T-cell (primary cell): Measurements from ENCODE around the gene ADK. TPM values are rescaled to one million over a fixed set of nuclear protein-coding genes. Genes with fewer than 3 reads are reported as not detected.
"Not testable (repeated sequence)": the region's sequence is repeated elsewhere in the genome, so short reads cannot be mapped to it uniquely, and the experiment has no call there.

Experiments
- ATAC-seq, 4 experiments: fragments of 200-7000 bp in 3 of 4; fragments of 150-1000 bp in 1 of 4; cut with Tn5 transposase; replicated peaks in 1 of 4; 1 replicate in 3 of 4; 2 replicates in 1 of 4; pipeline ENCODE4 v1.10.0; 2021; ENCODE audit warnings: moderate library complexity in 3 of 4, mild to moderate bottlenecking in 2 of 4, moderate number of reproducible peaks in 1 of 4
- CTCF ChIA-PET, 2 donors: fragments of 300-600 bp; sonication (Branson Sonifier 250); formaldehyde crosslinking; loops; one replicate each; lab custom pipeline; 2022; ENCODE audit warnings: antibody characterized with exemption in 2 of 2; lab: Charles Lee
- POLR2A ChIA-PET, 2 donors: fragments of 300-600 bp; sonication (Branson Sonifier 250); formaldehyde crosslinking; loops; one replicate each; lab custom pipeline; 2022; ENCODE audit warnings: antibody characterized with exemption in 2 of 2; lab: Charles Lee
- DNase-seq, 35 experiments: peaks; one replicate each; pipeline versions ENCODE4 v3.0.0 to v3.0.0-alpha.2; 2013 to 2023
- H3K27ac ChIP-seq: one replicate; pipeline ENCODE4 v1.5.1; 2013; ENCODE audit warnings: low read length
- H3K27me3 ChIP-seq, 2 experiments: replicated peaks in 1 of 2; 1 replicate in 1 of 2; 2 replicates in 1 of 2; pipeline versions ENCODE4 v1.6.1 to v1.7.0; 2013; ENCODE audit warnings: low read length in 1 of 2, mixed read lengths in 1 of 2; ENCODE audit not compliant: control insufficient read depth in 2 of 2, insufficient read depth in 2 of 2; ENCODE audit errors: extremely low read depth in 1 of 2
- H3K36me3 ChIP-seq, 2 donors: 1 replicate in 1 of 2; 2 replicates in 1 of 2; pipeline versions ENCODE4 v1.6.1 to v1.7.0; 2013; ENCODE audit warnings: low read length in 1 of 2; ENCODE audit not compliant: control insufficient read depth in 2 of 2, insufficient read depth in 1 of 2; ENCODE audit errors: extremely low read depth in 1 of 2
- H3K4me1 ChIP-seq, 2 experiments: 1 replicate in 1 of 2; 2 replicates in 1 of 2; pipeline versions ENCODE4 v1.6.1 to v1.7.0; 2013; ENCODE audit warnings: low read length in 2 of 2, mixed read lengths in 1 of 2; ENCODE audit not compliant: insufficient read depth in 2 of 2, control insufficient read depth in 1 of 2; ENCODE audit errors: extremely low read depth in 1 of 2
- H3K4me3 ChIP-seq, 2 donors: 1 replicate in 1 of 2; 2 replicates in 1 of 2; pipeline versions ENCODE4 v1.5.1 to v1.7.0; 2013; ENCODE audit warnings: mild to moderate bottlenecking in 2 of 2, low read length in 1 of 2, moderate library complexity in 1 of 2; ENCODE audit not compliant: control insufficient read depth in 1 of 2; ENCODE audit errors: extremely low read depth in 1 of 2
- H3K9me3 ChIP-seq: 2 replicates; pipeline ENCODE4 v1.7.0; 2013
- H3K27ac Mint-ChIP-seq, 2 donors: one replicate each; pipeline ENCODE4 v1.8.0; 2020 to 2021; ENCODE audit warnings: mild to moderate bottlenecking in 2 of 2, mixed read lengths in 2 of 2
- H3K27me3 Mint-ChIP-seq, 2 donors: one replicate each; pipeline ENCODE4 v1.8.0; 2021 to 2022; ENCODE audit warnings: mixed read lengths in 2 of 2
- H3K36me3 Mint-ChIP-seq: one replicate; pipeline ENCODE4 v1.8.0; 2021; ENCODE audit warnings: mixed read lengths
- H3K4me1 Mint-ChIP-seq, 3 donors: one replicate each; pipeline ENCODE4 v1.8.0; 2020 to 2022; ENCODE audit warnings: mixed read lengths in 3 of 3, mild to moderate bottlenecking in 1 of 3
- H3K4me3 Mint-ChIP-seq, 3 donors: one replicate each; pipeline ENCODE4 v1.8.0; 2020 to 2022; ENCODE audit warnings: mild to moderate bottlenecking in 3 of 3, mixed read lengths in 3 of 3, moderate library complexity in 3 of 3
- H3K9me3 Mint-ChIP-seq, 3 donors: one replicate each; pipeline ENCODE4 v1.8.0; 2020 to 2022; ENCODE audit warnings: mixed read lengths in 3 of 3
- WGBS: methylation state at CpG from one replicate; pipeline ENCODE4 v1.1.5; 2013; ENCODE audit warnings: missing lambda C conversion rate; ENCODE audit not compliant: insufficient coverage; 5-methylcytosine and 5-hydroxymethylcytosine counted together
- total RNA-seq, 35 experiments: library from RNA in 6 of 35; stranded (reverse) in 6 of 35; fragments of 120-200 nt in 1 of 35; gene quantifications; one replicate each; pipeline versions ENCODE4 v1.2.1 to v1.2.4 and lab custom pipeline; 2013 to 2026

The ADK gene
- total RNA-seq, 5 donors from 2014 or later (not counting 1 experiment from before 2014, with no cell fraction given): 20.7 to 32.8 (median 23.6) TPM

DNA sequence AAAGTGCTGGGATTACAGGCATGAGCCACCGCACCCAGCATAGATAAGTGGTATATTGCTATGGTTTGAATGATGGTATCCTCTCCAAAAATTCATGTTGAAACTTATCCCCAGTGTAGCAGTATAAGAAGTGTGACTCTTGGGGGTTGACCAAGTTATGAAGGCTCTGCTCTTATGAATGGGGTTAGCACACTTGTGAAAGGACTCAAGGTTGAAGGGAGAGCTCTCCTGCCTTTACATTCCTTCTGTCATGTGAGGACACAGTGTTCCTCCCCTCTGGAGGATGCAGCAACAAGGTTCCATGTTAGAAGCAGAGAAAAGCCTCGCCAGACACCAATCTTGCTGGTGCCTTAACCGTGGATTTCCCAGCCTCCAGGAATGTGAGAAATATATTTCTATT is 58.0 kb downstream of the ADK start:
- H3K4me1 Mint-ChIP-seq: peaks cover 17 to 23% (median 21%) of the 10 kb centered on the region in 3 donors
- no peaks in the 10 kb centered on the region for H3K27me3 Mint-ChIP-seq
- no CpG with 5 or more reads among the region's 3 CpGs for WGBS
- ChIA-PET POLR2A (no interaction called here), CTCF (no interaction called here)
- H3K27ac ChIP-seq: no peak overlapping the region
- peaks cover 21% of the 10 kb centered on the region for H3K36me3 Mint-ChIP-seq
- H3K4me3 Mint-ChIP-seq: no peak overlapping the region
- H3K9me3 ChIP-seq: no peaks in the 10 kb centered on the region
- no peaks in the 10 kb centered on the region for H3K27me3 ChIP-seq
- H3K4me3 ChIP-seq: no peak overlapping the region
- H3K36me3 ChIP-seq: peaks cover 0 to 7% of the 10 kb centered on the region in 2 donors
- H3K4me1 ChIP-seq: no peaks in the 10 kb centered on the region
- H3K27ac Mint-ChIP-seq: no peak overlapping the region
- DNase-seq: no peak
- H3K9me3 Mint-ChIP-seq: no peaks in the 10 kb centered on the region
- no peak for ATAC-seq

DNA sequence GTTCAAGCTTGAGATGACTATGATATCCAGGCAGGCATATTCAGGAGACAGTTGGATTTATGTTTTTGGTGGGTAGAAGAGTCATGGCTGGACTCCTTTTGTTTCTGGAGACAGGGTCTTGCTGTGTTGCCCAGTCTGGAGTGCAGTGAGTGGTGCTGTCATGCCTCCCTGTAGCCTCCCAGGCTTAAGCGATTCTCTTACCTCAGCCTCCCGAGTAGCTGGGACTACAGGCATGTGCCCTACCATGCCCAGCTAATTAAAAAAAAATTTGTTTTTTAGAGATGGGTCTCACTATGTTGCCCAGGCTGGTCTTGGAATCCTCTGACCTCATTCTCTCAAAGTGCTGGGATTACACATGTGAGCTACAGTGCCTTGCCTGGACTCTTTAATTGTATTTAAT is 62.0 kb downstream of the ADK start:
- ChIA-PET CTCF (interaction anchor here (0.6 to 2.7 kb wide), 13 partner anchors 10 to 327 kb away, joined by 3 to 13 read pairs (median 4); partner anchors contain the start of genes ADK (in 2 of the 2) and AP3M1 (in 2 of the 2)), POLR2A (interaction anchor here in 1 of 2 donors (0.6 to 1.1 kb wide), 2 partner anchors 55 to 234 kb away, joined by 3 to 4 read pairs; no protein-coding TSS in a partner anchor)
- H3K36me3 Mint-ChIP-seq: peaks cover 5% of the 10 kb centered on the region
- Histone ChIP-seq H3K27ac (no peak overlapping the region), H3K9me3 (no peaks in the 10 kb centered on the region), H3K36me3 (no peaks in the 10 kb centered on the region), H3K4me1 (no peaks in the 10 kb centered on the region), H3K4me3 (no peak overlapping the region), H3K27me3 (no peaks in the 10 kb centered on the region)
- ATAC-seq (no peak), DNase-seq (no peak)
- H3K9me3 Mint-ChIP-seq: no peaks in the 10 kb centered on the region
- WGBS: no CpG with 5 or more reads among the region's 2 CpGs
- peaks cover 15 to 24% (median 23%) of the 10 kb centered on the region in 3 donors for H3K4me1 Mint-ChIP-seq
- no peak overlapping the region for H3K4me3 Mint-ChIP-seq
- no peak overlapping the region for H3K27ac Mint-ChIP-seq
- no peaks in the 10 kb centered on the region for H3K27me3 Mint-ChIP-seq

DNA sequence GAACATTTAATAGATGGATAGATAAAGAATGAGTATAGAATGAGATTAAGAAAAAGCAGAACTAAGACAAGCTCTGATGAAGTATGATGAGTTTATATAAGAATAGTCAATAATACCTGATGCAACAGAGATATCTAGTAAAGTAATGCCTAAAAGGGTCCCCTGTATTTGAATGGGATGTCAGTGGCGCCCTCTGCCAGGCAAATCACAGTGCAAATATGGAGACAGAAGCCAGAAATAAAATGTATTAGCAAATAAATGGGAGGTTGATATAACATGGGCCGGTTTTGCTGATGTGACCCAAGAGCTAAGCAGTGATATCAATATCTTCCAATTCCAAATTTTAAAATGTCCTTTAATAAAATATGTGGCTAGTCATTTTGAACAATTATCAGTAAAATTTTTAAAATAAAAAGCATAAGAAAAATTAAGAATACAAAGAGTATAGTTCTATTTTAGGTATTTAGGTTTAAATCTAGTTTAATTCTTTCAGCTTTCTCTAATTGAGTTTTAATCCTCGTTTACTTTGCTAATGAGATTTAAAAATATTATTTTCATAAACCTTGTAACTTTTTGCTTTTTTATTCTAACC is 62.6 kb downstream of the ADK start:
- Mint-ChIP-seq H3K9me3 (no peaks in the 10 kb centered on the region), H3K27me3 (no peaks in the 10 kb centered on the region), H3K4me3 (no peak overlapping the region), H3K4me1 (peaks cover 15 to 28% (median 24%) of the 10 kb centered on the region in 3 donors), H3K27ac (peak overlapping the region in 1 of 2 donors; percentile 34), H3K36me3 (peaks cover 9% of the 10 kb centered on the region)
- no peak overlapping the region for H3K27ac ChIP-seq
- WGBS: no CpG with 5 or more reads among the region's 3 CpGs
- H3K4me3 ChIP-seq: no peak overlapping the region
- no peaks in the 10 kb centered on the region for H3K9me3 ChIP-seq
- DNase-seq (peak; percentile 27 to 71 (median 52)), ATAC-seq (peak in 3 of 4 experiments; percentile 41 to 69 (median 50))
- no peaks in the 10 kb centered on the region for H3K4me1 ChIP-seq
- no peaks in the 10 kb centered on the region for H3K36me3 ChIP-seq
- no peaks in the 10 kb centered on the region for H3K27me3 ChIP-seq
- POLR2A ChIA-PET: interaction anchor here in 1 of 2 donors (0.8 to 1.1 kb wide), 2 partner anchors 63 to 235 kb away, joined by 3 to 4 read pairs; partner anchors contain the start of gene ADK
- CTCF ChIA-PET: interaction anchor here (0.5 to 2.7 kb wide), 16 partner anchors 10 to 328 kb away, joined by 3 to 13 read pairs (median 4); partner anchors contain the start of genes ADK (in 2 of the 2) and AP3M1 (in 2 of the 2)

DNA sequence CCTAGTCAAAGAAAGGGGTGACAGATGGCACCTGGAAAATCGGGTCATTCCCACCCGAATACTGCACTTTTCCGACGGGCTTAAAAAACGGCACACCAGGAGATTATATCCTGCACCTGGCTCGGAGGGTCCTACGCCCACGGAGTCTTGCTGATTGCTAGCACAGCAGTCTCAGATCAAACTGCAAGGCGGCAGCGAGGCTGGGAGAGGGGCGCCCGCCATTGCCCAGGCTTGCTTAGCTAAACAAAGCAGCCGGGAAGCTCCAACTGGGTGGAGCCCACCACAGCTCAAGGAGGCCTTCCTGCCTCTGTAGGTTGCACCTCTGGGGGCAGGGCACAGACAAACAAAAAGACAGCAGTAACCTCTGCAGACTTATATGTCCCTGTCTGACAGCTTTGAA is 66.1 kb downstream of the ADK start:
- H3K36me3 Mint-ChIP-seq, POLR2A ChIA-PET, H3K9me3 ChIP-seq, DNase-seq, ATAC-seq, H3K9me3 Mint-ChIP-seq, H3K27ac ChIP-seq, CTCF ChIA-PET, H3K27me3 ChIP-seq, H3K36me3 ChIP-seq, H3K27me3 Mint-ChIP-seq, H3K27ac Mint-ChIP-seq, H3K4me1 ChIP-seq, H3K4me3 ChIP-seq: not testable (repeated sequence)
- 81% methylated on average over 3 of the region's 13 CpGs for WGBS
- H3K4me1 Mint-ChIP-seq: peaks cover 13 to 24% (median 21%) of the 10 kb centered on the region in 3 donors
- H3K4me3 Mint-ChIP-seq: peak overlapping the region in 1 of 3 donors; percentile 16

DNA sequence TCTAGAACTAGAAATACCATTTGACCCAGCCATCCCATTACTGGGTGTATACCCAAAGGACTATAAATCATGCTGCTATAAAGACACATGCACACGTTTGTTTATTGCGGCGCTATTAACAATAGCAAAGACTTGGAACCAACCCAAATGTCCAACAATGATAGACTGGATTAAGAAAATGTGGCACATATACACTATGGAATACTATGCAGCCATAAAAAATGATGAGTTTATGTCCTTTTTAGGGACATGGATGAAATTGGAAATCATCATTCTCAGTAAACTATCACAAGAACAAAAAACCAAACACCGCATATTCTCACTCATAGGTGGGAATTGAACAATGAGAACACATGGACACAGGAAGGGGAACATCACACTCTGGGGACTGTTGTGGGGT is 71.4 kb downstream of the ADK start:
- ATAC-seq, CTCF ChIA-PET, H3K4me3 ChIP-seq, POLR2A ChIA-PET, H3K27ac Mint-ChIP-seq, H3K27me3 ChIP-seq, H3K27ac ChIP-seq, H3K4me1 ChIP-seq, H3K36me3 ChIP-seq, H3K27me3 Mint-ChIP-seq, H3K4me3 Mint-ChIP-seq, H3K9me3 Mint-ChIP-seq, H3K9me3 ChIP-seq, DNase-seq: not testable (repeated sequence)
- no CpG with 5 or more reads among the region's 4 CpGs for WGBS
- Mint-ChIP-seq H3K36me3 (peaks cover 17% of the 10 kb centered on the region), H3K4me1 (peaks cover 15 to 34% (median 22%) of the 10 kb centered on the region in 3 donors)

DNA sequence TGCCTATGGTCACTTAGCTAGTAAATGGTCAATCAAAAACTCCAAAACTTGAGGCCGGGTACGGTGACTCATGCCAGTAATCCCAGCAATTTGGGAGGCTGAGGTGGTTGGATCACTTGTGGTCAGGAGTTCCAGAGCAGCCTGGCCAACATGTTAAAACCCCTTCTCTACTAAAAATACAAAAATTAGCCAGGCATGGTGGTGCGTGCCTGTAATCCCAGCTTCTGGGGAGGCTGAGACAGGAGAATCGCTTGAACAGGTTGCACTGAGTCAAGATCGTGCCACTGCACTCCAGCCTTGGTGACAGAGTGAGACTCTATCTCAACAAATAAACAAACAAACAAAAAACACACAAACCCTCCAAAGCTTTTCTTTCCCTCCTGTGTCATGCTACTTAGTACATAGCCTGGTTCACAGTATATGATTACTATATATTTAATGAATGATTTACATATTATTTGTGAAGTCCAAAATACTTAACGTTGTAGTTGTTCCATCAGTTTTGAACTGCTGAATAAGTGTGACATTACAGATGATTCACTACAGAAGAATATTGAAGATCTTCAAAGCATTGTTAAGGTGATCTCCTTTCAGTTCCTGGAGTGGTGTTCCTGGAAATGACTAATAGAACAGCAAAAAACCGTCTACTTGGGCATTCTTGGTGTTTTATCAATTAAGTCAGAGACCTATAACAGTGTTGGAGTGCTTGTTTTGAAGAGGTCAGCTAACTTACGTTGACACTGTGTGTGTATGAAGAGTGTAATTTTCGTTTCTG is 72.9 kb downstream of the ADK start:
- CTCF ChIA-PET: no interaction called here
- peaks cover 12% of the 10 kb centered on the region for H3K36me3 Mint-ChIP-seq
- H3K27ac Mint-ChIP-seq: peak overlapping the region; percentile 90 to 91
- peak in 2 of 4 experiments; percentile 13 to 45 for ATAC-seq
- no peaks in the 10 kb centered on the region for H3K9me3 Mint-ChIP-seq
- Histone ChIP-seq H3K27ac (peak overlapping the region; percentile 45), H3K4me3 (no peak overlapping the region), H3K4me1 (peaks cover 7% of the 10 kb centered on the region in 2 experiments), H3K9me3 (no peaks in the 10 kb centered on the region), H3K36me3 (no peaks in the 10 kb centered on the region), H3K27me3 (no peaks in the 10 kb centered on the region)
- no peaks in the 10 kb centered on the region for H3K27me3 Mint-ChIP-seq
- peaks cover 29 to 39% (median 34%) of the 10 kb centered on the region in 3 donors for H3K4me1 Mint-ChIP-seq
- peak overlapping the region in 1 of 3 donors; percentile 26 for H3K4me3 Mint-ChIP-seq
- POLR2A ChIA-PET: no interaction called here
- 53% methylated on average over 3 of the region's 9 CpGs for WGBS
- no peak for DNase-seq
